Measurements from ENCODE around the gene CCNYL1. TPM values are rescaled to one million over a fixed set of nuclear protein-coding genes. Genes with fewer than 3 reads are reported as not detected.

Gene CCNYL1
- polyA plus RNA-seq, 1 of the 3 experiments (the other 2 are of a cell fraction) = 8.7 TPM

- Histone ChIP-seq H3K36me3 (replicated peaks in 1 of 2; ENCODE audit: control insufficient read depth in 1 of 2, insufficient read depth in 2 of 2, low read length in 1 of 2) (peaks cover 18 to 25% of the 10 kb centered on the region in 2 experiments), H3K9me2 (no peaks in the 10 kb centered on the region), H3K27ac (ENCODE audit: low read depth in 2 of 2, low read length in 1 of 2) (no peak overlapping the region), H3K4me1 (ENCODE audit: control insufficient read depth in 1 of 2, insufficient read depth in 2 of 2, low read depth in 1 of 2, low read length in 1 of 2) (peaks cover 0 to 11% of the 10 kb centered on the region in 2 experiments; a peak in 1 of 4 replicates), H3K4me2 (no peak overlapping the region), H3K27me3 (ENCODE audit: insufficient read depth) (no peaks in the 10 kb centered on the region), H4K20me1 (ENCODE audit: insufficient read depth) (no peaks in the 10 kb centered on the region), H3K9ac (no peak overlapping the region), H2AFZ (ENCODE audit: low read depth) (no peak overlapping the region), H3K9me3 (no peaks in the 10 kb centered on the region), H3K4me3 (ENCODE audit: low read depth in 2 of 2, low read length in 1 of 2) (no peak overlapping the region), H3K79me2 (ENCODE audit: insufficient read depth) (no peaks in the 10 kb centered on the region), H3F3A (replicated peaks; ENCODE audit: insufficient read depth) (peaks cover 4% of the 10 kb centered on the region)
- no peak for DNase-seq
- POLR2A ChIA-PET = no interaction called here
- CTCF ChIA-PET = interaction anchor here (0.6 to 9.5 kb wide), 6 partner anchors 10 to 331 kb away, joined by 3 to 162 read pairs (median 12); partner anchors contain the start of genes FZD5 and METTL21A
- WGBS (ENCODE audit: low lambda C conversion rate) = 85% methylated on average over 2 of the region's 2 CpGs
- TF ChIP-seq NRF1 (IDR thresholded peaks at IDR 0.05; ENCODE audit: low read depth, low read length) (no peak), RCOR1 (IDR thresholded peaks at IDR 0.05; ENCODE audit: low read length) (no peak), POLR2AphosphoS5 (IDR thresholded peaks at IDR 0.05; ENCODE audit: low read depth, low read length) (no peak), FOXM1 (IDR thresholded peaks at IDR 0.05; ENCODE audit: low read depth) (no peak), RXRA (IDR thresholded peaks at IDR 0.05; ENCODE audit: borderline replicate concordance, low read depth) (no peak), JUND (IDR thresholded peaks at IDR 0.05) (no peak), MXI1 (IDR thresholded peaks at IDR 0.05; ENCODE audit: low read depth, low read length) (no peak), MAX (IDR thresholded peaks at IDR 0.05; ENCODE audit: low read depth) (no peak), RFX5 (IDR thresholded peaks at IDR 0.05; ENCODE audit: low read length) (no peak)
Observed at GRCh38 chr2:207744050-207744449, 32.6 kb downstream of the CCNYL1 start.

- DNase-seq = no peak
- Histone ChIP-seq H3K79me2 (ENCODE audit: insufficient read depth) (no peaks in the 10 kb centered on the region), H3K9ac (no peak overlapping the region), H3K4me2 (no peak overlapping the region), H3K36me3 (replicated peaks in 1 of 2; ENCODE audit: control insufficient read depth in 1 of 2, insufficient read depth in 2 of 2, low read length in 1 of 2) (peaks cover 21 to 25% of the 10 kb centered on the region in 2 experiments), H3K9me3 (no peaks in the 10 kb centered on the region), H3F3A (replicated peaks; ENCODE audit: insufficient read depth) (peaks cover 4% of the 10 kb centered on the region), H2AFZ (ENCODE audit: low read depth) (no peak overlapping the region), H4K20me1 (ENCODE audit: insufficient read depth) (no peaks in the 10 kb centered on the region), H3K27ac (ENCODE audit: low read depth in 2 of 2, low read length in 1 of 2) (peak overlapping the region in 1 of 2 experiments; percentile 58; a peak in 1 of 4 replicates), H3K4me3 (ENCODE audit: low read depth in 2 of 2, low read length in 1 of 2) (no peak overlapping the region), H3K4me1 (ENCODE audit: control insufficient read depth in 1 of 2, insufficient read depth in 2 of 2, low read depth in 1 of 2, low read length in 1 of 2) (peaks cover 0 to 11% of the 10 kb centered on the region in 2 experiments; a peak in 2 of 4 replicates), H3K27me3 (ENCODE audit: insufficient read depth) (no peaks in the 10 kb centered on the region), H3K9me2 (no peaks in the 10 kb centered on the region)
- ChIA-PET CTCF (interaction anchor here (0.6 to 9.5 kb wide), 10 partner anchors 10 to 358 kb away, joined by 3 to 162 read pairs (median 11); partner anchors contain the start of genes FZD5 and METTL21A), POLR2A (no interaction called here)
- WGBS (ENCODE audit: low lambda C conversion rate) = 92% methylated on average over 11 of the region's 11 CpGs
- TF ChIP-seq CHD2 (IDR thresholded peaks at IDR 0.05; ENCODE audit: low read length, partially characterized antibody) = no peak
- TF ChIP-seq USF1 (IDR thresholded peaks at IDR 0.05; ENCODE audit: borderline replicate concordance, low read depth) = no peak
- no peak for TF ChIP-seq RAD21 (IDR thresholded peaks at IDR 0.05; ENCODE audit: low read length)
- no peak for TF ChIP-seq IRF3 (IDR thresholded peaks at IDR 0.05; ENCODE audit: low read depth, low read length)
- no peak for TF ChIP-seq EP300 (IDR thresholded peaks at IDR 0.05; ENCODE audit: borderline replicate concordance in 1 of 2, low read depth in 1 of 2, low read length in 1 of 2)
- no peak for TF ChIP-seq FOSL2 (IDR thresholded peaks at IDR 0.05; ENCODE audit: borderline replicate concordance, low read depth)
- TF ChIP-seq ZBTB33 (IDR thresholded peaks at IDR 0.05; ENCODE audit: borderline replicate concordance, low read depth) = no peak
- no peak for TF ChIP-seq FOXM1 (IDR thresholded peaks at IDR 0.05; ENCODE audit: low read depth)
- no peak for TF ChIP-seq MXI1 (IDR thresholded peaks at IDR 0.05; ENCODE audit: low read depth, low read length)
- TF ChIP-seq TAF1 (IDR thresholded peaks at IDR 0.05; ENCODE audit: borderline replicate concordance, low read depth, low read length) = no peak
- TF ChIP-seq SMC3 (IDR thresholded peaks at IDR 0.05; ENCODE audit: low read depth, low read length) = no peak
- TF ChIP-seq ELF1 (IDR thresholded peaks at IDR 0.05) = no peak
- TF ChIP-seq GATA2 (CRISPR knock-in tag; IDR thresholded peaks at IDR 0.05) = no peak
- no peak for TF ChIP-seq EZH2phosphoT487 (IDR thresholded peaks at IDR 0.05; ENCODE audit: borderline replicate concordance, low read depth)
Observed at GRCh38 chr2:207744451-207744850, 33.0 kb downstream of the CCNYL1 start.

Measured in SK-N-SH (cell line).